ENCODE results near the gene FES. TPM values are rescaled to one million over a fixed set of nuclear protein-coding genes. Genes with fewer than 3 reads are reported as not detected.

The FES gene
- total and polyA plus RNA-seq, 2 experiments from 2014 or later: 3.5 TPM

- DNase-seq: no peak
- H4K20me1 ChIP-seq (ENCODE audit: insufficient read depth): no peaks in the 10 kb centered on the region
- H3K36me3 ChIP-seq (ENCODE audit: low read depth): peaks cover 54% of the 10 kb centered on the region
- in situ Hi-C loops (cut with MboI): no loop called here
- H3K9me3 ChIP-seq (ENCODE audit: low read depth): no peaks in the 10 kb centered on the region
- WGBS, 2 experiments (ENCODE audit: low coverage in 1 of 2, low lambda C conversion rate in 2 of 2, missing lambda C conversion rate in 2 of 2): 85% methylated on average over 12 of the region's 12 CpGs
- H3K9ac ChIP-seq: no peak overlapping the region
- H3K4me2 ChIP-seq (ENCODE audit: unreplicated experiment): no peak overlapping the region
- no peaks in the 10 kb centered on the region for H3K9me2 ChIP-seq (ENCODE audit: insufficient read depth)
- H3K4me3 ChIP-seq: no peak overlapping the region
- no peak overlapping the region for H3K27ac ChIP-seq
- H2AFZ ChIP-seq: no peak overlapping the region
- no peaks in the 10 kb centered on the region for H3K4me1 ChIP-seq (ENCODE audit: insufficient read depth)
- TF ChIP-seq EZH2phosphoT487 (IDR thresholded peaks at IDR 0.05; ENCODE audit: insufficient read depth, low read depth): no peak
- no peak for TF ChIP-seq EZH2 (IDR thresholded peaks at IDR 0.05; ENCODE audit: insufficient read depth, poor library complexity, severe bottlenecking)
- H3K27me3 ChIP-seq (replicated peaks; ENCODE audit: insufficient read depth): no peaks in the 10 kb centered on the region
- H3K79me2 ChIP-seq (ENCODE audit: insufficient read depth): peaks cover 8% of the 10 kb centered on the region; the same call in 1 of the 2 replicates
- no peaks in the 10 kb centered on the region for H3F3A ChIP-seq (ENCODE audit: insufficient read depth)
Observed at GRCh38 chr15:90942354-90943120, 58.2 kb downstream of the FES start.

GRCh38 chr15:90945091-90945490 lies 60.8 kb downstream of the FES start:
- in situ Hi-C loops (cut with MboI): no loop called here
- H3F3A ChIP-seq (ENCODE audit: insufficient read depth): no peaks in the 10 kb centered on the region
- peaks cover 43% of the 10 kb centered on the region for H3K36me3 ChIP-seq (ENCODE audit: low read depth)
- DNase-seq: no peak
- H4K20me1 ChIP-seq (ENCODE audit: insufficient read depth): no peaks in the 10 kb centered on the region
- H3K9me2 ChIP-seq (ENCODE audit: insufficient read depth): no peaks in the 10 kb centered on the region
- H3K9ac ChIP-seq: no peak overlapping the region
- no peaks in the 10 kb centered on the region for H3K27me3 ChIP-seq (replicated peaks; ENCODE audit: insufficient read depth)
- H3K4me2 ChIP-seq (ENCODE audit: unreplicated experiment): no peak overlapping the region
- H2AFZ ChIP-seq: no peak overlapping the region
- 96 to 98% methylated on average over 7 of the region's 7 CpGs for WGBS, 2 experiments (ENCODE audit: low coverage in 1 of 2, low lambda C conversion rate in 2 of 2, missing lambda C conversion rate in 2 of 2)
- H3K4me1 ChIP-seq (ENCODE audit: insufficient read depth): no peaks in the 10 kb centered on the region
- no peak for TF ChIP-seq EZH2 (IDR thresholded peaks at IDR 0.05; ENCODE audit: insufficient read depth, poor library complexity, severe bottlenecking)
- no peak for TF ChIP-seq EZH2phosphoT487 (IDR thresholded peaks at IDR 0.05; ENCODE audit: insufficient read depth, low read depth)
- no peaks in the 10 kb centered on the region for H3K79me2 ChIP-seq (ENCODE audit: insufficient read depth)
- H3K9me3 ChIP-seq (ENCODE audit: low read depth): no peaks in the 10 kb centered on the region
- no peak overlapping the region for H3K27ac ChIP-seq
- H3K4me3 ChIP-seq: no peak overlapping the region

Small RNA genes lying within 50 kb of the gene (small RNA-seq; reads per million reads assigned to genes)
- gene RN7SL363P (ENCODE audit: low read depth, low replicate concordance): not detected

Other genes with a start within 250 kb of the FES start
- 2.1 and 4.8 TPM in 2 replicates for gene BLM, start 167.2 kb upstream of the FES start, total RNA-seq (2014; rRNA removed; shearing (Covaris generic))
- 1.9 and 2.1 TPM in 2 replicates for gene BLM, start 167.2 kb upstream of the FES start, polyA plus RNA-seq (2016; fragmentation: Nextera tagmentation; extraction: Ambion mirVana)
- 48.1 and 50.8 TPM in 2 replicates for gene FURIN, start 15.9 kb upstream of the FES start, total RNA-seq (2014; rRNA removed; shearing (Covaris generic))
- gene FURIN, start 15.9 kb upstream of the FES start, polyA plus RNA-seq (2016; fragmentation: Nextera tagmentation; extraction: Ambion mirVana): 13.0 and 13.9 TPM in 2 replicates
- gene MAN2A2, start 18.8 kb downstream of the FES start, total RNA-seq (2014; rRNA removed; shearing (Covaris generic)): 5.9 and 7.7 TPM in 2 replicates
- gene MAN2A2, start 18.8 kb downstream of the FES start, polyA plus RNA-seq (2016; fragmentation: Nextera tagmentation; extraction: Ambion mirVana): 4.3 and 5.1 TPM in 2 replicates
- gene HDDC3, start 48.0 kb downstream of the FES start, total RNA-seq (2014; rRNA removed; shearing (Covaris generic)): 9.7 and 17.3 TPM in 2 replicates
- 11.1 and 13.5 TPM in 2 replicates for gene HDDC3, start 48.0 kb downstream of the FES start, polyA plus RNA-seq (2016; fragmentation: Nextera tagmentation; extraction: Ambion mirVana)
- 58.8 and 75.8 TPM in 2 replicates for gene UNC45A, start 50.8 kb downstream of the FES start, total RNA-seq (2014; rRNA removed; shearing (Covaris generic))
- gene UNC45A, start 50.8 kb downstream of the FES start, polyA plus RNA-seq (2016; fragmentation: Nextera tagmentation; extraction: Ambion mirVana): 58.6 and 59.7 TPM in 2 replicates
- gene RCCD1, start 70.4 kb downstream of the FES start, total RNA-seq (2014; rRNA removed; shearing (Covaris generic)): 13.0 and 19.0 TPM in 2 replicates
- gene RCCD1, start 70.4 kb downstream of the FES start, polyA plus RNA-seq (2016; fragmentation: Nextera tagmentation; extraction: Ambion mirVana): 9.8 and 10.2 TPM in 2 replicates
- 74.5 and 93.5 TPM in 2 replicates for gene PRC1, start 110.0 kb downstream of the FES start, total RNA-seq (2014; rRNA removed; shearing (Covaris generic))
- 64.1 and 68.0 TPM in 2 replicates for gene PRC1, start 110.0 kb downstream of the FES start, polyA plus RNA-seq (2016; fragmentation: Nextera tagmentation; extraction: Ambion mirVana)
- 7.0 and 8.7 TPM in 2 replicates for gene VPS33B, start 138.1 kb downstream of the FES start, total RNA-seq (2014; rRNA removed; shearing (Covaris generic))
- gene VPS33B, start 138.1 kb downstream of the FES start, polyA plus RNA-seq (2016; fragmentation: Nextera tagmentation; extraction: Ambion mirVana): 9.1 and 10.2 TPM in 2 replicates
- not detected in 2 replicates for gene SV2B, start 215.8 kb downstream of the FES start, total RNA-seq (2014; rRNA removed; shearing (Covaris generic))
- gene SV2B, start 215.8 kb downstream of the FES start, polyA plus RNA-seq (2016; fragmentation: Nextera tagmentation; extraction: Ambion mirVana): not detected in 2 replicates